NOMO-1 (cell line): Measurements from ENCODE around the gene MYO18A.
"Not testable (repeated sequence)": the region's sequence is repeated elsewhere in the genome, so short reads cannot be mapped to it uniquely, and the experiment has no call there.

Source experiments
- DNase-seq, 2 experiments: peaks; one replicate each; lab custom pipeline; 2025; ENCODE audit not compliant: unreplicated experiment in 2 of 2; lab: John Stamatoyannopoulos, UW

Gene MYO18A

DNA sequence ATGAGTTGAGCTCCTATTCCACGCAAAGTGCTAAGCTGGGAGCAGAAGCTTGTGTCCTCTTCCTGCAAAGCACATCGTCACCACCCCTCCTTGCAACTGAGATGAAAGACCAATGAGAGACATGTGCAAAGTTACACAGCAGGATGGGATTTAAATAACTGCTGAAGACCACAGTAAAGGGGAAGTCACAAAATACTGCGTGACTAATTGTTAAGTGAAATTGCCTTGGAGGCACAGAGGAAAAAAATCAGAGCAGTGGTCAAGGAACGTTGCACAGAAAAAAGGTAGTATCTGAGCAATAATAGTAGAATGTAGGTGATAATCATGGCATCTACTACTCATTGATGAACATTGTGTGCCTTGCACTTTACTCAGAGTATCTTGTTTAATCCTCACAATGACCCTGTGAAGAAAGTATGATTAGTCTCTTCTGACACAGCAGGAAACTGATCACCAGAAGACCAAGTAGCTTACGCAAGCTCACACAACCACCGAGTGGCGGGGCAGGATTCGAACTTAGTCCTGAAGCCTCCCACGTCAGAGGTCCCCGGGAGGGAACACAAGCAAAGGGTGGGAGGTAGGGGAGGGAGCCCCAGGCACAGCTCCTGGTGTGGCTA is 15.4 kb upstream of the MYO18A start:
- peak; percentile 90 to 99 for DNase-seq

DNA sequence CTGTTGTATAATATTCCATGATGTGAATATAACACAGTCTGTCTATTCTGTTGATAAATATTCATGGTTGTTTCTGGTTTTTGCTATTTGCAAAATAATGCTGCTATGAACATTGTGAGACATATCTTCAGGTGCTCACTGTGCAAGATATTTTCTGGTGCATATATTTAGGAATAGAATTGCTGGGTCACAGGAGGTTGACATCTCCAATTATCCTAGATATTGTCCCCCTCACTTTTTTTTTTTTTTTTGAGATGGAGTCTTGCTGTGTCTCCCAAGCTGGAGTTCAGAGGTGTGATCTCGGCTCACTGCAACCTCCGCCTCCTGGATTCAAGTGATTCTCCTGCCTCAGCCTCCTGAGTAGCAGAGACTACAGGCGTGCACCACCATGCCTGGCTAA is 14.5 kb upstream of the MYO18A start:
- DNase-seq = no peak

DNA sequence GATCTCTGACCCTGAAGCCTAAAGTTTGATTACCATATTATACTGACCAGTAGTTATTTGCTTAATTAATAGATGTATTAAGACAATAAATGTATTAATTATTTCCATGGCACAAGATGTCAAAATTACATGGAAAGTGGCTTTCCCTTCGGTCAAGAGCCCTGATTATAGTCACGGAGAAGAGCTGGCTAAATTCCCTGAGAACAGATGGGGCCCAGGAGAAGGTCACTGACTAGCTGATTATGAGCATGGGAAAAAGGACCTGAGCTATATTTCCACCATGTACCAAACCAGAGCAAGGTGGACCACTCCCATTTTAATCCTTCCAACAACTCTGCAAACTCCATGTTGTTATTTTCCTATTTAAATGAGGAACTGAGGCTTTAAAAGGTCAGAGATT is 12.9 kb upstream of the MYO18A start:
- no peak for DNase-seq

DNA sequence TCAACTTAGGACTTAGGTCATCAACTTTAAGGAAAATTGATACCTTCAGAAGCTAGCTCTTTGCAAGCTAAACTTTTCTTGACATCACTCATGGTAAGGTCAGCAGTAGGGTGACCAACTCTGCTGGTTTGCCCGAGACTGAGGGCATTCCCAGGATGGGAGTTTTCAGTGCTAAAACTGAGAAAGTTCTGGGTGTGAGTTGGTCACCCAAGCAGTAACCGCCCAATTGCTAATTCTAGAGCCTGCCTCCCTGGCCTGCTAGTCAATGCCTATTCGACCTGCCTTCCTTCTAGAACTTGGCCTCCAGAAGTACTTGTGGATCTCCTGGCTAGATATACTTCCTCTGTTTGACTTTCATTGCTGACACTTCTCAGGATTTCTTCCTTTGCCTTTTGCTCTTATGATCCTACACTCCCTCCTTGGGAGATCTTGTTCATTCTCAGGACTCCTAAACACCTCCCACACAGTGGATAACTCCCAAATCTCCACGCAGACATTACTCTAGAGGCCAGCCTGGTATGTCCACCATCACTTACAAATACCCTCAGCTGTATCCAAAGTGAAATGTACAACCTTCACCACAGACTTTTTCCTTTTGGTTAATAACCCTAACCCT is 10.5 kb upstream of the MYO18A start:
- DNase-seq = no peak

DNA sequence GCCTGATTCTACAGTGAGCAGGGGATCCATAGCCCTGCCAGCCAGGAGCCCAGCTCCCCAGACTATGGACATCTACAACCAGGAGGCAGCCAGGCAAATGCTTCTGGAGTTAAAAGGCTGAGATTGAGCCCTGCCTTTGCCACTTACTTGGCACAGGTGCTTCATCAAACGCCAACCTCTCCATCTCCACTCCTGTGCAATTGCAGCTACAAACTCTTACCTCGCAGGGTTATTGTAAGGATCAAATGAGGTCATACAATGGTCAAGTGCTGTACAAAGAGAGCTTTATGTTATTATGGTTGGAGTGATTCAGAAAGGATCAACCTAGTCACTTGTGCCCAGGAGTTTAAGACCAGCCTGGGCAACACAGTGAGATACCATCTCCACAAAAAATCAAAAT is 9.8 kb upstream of the MYO18A start:
- DNase-seq = no peak

DNA sequence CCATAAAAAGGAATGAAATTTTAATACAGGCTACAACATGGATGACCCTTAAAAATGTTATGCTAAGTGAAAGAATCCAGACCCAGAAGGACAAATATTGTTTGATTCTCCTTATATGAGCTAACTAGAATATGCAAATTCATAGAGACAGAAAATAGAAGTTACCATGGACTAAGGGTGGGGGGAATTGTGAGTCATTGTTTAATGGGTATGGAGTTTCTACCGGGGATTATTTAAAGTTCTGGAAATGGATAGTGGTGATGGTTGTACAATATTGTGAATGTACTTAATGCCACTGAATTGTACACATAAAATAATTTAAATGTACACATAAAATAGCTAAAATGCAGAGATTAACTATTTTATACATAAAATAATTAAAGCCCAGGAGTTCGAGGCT is 9.2 kb upstream of the MYO18A start:
- DNase-seq = no peak

DNA sequence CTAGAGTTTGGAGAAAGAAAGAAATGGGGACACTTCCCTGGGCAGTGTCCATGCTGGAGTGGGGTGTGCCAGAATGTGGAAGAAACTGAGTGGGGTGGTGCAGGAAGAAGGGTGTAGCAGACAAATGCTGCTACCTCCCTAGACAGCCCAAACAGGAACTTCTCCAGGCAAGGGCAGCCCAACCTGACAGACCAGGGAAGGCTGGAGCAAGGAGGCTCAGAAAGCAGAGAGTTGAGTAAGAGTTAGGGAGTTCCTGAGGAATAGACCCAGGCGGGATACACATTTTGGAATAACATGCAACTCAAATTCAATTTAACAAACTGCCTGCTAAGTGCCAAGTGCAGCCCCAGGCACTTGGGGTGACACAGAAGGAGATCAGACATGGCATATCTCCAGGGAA is 1.0 kb upstream of the MYO18A start:
- no peak for DNase-seq

DNA sequence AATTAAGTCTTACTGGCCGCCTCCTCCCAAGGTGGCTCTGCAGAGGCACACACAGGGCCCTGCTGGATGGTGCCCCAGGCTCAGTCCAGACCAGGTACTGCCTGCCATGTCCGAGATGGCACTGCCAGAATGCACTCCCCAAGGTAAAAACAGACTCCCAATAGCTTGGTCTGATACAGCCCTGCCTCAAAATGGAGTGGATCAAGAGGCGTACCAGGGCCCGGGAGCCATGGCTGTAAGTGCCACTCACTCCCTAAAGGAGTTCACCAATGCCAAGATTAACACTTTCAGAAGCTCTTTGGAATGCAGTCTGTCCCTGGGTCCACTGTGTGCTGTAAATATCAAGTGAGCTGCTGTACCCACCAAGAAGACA is 576 bp upstream of the MYO18A start:
- DNase-seq = no peak

DNA sequence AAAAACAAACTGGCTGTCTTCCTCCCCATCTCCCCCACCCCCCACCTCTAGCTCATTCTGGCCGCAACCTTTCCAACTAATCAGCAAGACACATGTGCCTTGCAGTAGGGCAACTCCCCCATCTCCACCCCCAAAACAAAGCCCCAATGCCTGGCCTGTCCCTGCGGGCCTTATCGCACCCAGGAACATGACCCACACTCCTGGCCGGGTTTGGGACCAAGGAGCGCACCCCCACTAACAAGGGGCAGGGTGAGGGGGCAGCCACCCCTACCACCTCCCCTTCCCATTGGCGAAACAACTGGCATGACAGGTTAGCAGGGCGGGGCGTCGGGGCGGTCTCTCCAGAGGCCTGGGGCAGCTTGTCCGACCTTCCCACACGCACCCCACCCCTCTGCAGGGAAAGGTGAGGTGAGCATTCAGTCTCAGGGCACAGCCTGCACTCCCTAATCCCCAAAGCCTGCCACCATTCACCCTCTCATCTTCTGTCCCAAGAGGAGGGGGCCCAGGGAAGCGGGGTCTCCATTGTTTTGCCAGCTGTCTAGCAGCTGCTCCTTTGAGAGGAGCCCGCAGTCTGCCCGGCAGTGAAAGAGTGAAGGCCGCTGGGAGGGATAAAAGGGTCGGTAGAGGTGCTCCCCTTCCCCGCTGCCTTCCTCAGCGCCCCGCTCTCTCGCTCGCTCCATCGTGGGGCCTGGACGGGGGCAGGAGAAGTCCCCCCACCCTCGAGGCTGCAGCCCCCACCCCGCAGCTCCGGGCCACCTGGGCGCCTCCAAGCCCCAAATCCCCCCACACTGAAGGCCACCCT is 765 bp downstream of the MYO18A start:
- no peak for DNase-seq

DNA sequence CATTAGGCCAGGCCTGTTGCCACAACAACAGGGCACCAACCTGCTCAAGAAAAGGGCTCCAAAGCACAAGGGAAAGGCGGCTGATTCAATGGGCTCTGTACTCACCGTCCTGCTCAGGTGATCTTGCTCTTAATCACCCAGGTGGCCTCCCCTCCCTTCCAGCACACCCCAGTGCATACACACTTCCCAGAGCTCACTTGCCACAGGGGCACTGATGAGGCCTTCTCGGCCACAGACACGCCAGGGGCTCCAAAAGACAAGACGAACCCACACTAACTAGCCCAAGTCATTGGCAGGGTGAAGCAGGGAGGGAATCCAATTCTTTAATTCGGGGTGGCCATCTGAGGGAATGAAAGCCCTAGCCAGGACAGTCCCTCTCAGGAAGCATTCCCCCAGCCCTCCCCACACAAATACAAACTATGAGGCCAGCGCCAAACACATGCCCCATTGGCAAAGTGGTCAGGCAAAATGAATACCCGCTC is 1.4 kb downstream of the MYO18A start:
- DNase-seq = no peak

DNA sequence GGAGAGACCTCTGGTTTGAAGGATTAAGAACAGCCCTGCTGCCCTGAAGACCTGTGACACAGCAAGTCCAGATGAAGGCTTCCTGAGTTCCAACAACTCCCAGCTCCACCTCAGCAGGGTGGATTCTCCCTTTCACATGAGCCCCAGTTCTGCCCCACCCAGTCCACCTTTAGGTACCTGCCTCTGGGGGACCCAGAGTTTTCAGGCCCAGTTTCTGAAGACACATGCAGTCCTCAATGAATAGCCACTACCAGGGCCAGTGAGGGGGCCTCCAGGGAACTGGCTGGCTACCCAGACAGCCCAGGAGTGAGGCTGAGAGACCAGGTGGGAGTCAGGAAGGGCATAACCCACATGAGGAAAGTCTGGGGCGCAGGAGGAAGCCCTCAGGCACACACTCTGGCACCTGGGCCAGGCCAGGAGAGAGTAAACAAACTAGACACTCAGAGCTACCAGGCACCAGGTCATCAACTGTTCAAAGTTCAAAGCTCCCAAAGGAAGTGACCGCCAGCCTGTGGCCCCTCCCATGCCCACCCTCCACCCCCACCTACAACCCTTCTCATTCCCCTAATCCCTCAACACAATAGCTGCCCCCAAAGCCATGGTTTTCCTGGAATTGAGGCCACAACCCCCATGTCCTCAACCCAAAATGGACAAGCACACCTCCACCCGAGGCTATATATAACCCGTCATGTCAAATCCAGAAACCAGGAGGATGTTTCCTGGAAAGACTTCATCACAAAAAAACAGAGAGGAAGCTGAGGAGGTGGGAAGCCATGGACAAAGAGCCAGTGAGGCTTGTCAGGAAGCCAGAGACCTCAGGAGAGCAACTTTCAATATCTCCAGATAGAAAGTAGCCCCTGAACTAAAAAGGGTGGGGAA is 2.1 kb downstream of the MYO18A start:
- no peak for DNase-seq

DNA sequence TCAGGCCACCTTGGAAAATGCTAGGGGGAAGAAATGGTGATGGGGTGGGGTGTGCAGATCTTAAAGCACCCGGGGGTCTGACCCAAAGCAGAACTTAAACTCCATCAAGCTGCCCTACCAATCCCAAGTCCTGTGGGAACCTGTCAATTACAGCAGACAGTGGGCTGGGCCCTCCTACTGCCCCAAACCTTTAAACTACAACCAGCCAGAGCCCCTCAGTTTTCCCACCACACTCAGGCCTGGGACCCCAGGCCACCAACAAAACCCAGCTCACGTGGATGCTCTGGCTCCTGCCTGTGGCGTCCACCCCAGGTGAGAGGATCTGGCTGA is 2.7 kb downstream of the MYO18A start:
- no peak for DNase-seq

DNA sequence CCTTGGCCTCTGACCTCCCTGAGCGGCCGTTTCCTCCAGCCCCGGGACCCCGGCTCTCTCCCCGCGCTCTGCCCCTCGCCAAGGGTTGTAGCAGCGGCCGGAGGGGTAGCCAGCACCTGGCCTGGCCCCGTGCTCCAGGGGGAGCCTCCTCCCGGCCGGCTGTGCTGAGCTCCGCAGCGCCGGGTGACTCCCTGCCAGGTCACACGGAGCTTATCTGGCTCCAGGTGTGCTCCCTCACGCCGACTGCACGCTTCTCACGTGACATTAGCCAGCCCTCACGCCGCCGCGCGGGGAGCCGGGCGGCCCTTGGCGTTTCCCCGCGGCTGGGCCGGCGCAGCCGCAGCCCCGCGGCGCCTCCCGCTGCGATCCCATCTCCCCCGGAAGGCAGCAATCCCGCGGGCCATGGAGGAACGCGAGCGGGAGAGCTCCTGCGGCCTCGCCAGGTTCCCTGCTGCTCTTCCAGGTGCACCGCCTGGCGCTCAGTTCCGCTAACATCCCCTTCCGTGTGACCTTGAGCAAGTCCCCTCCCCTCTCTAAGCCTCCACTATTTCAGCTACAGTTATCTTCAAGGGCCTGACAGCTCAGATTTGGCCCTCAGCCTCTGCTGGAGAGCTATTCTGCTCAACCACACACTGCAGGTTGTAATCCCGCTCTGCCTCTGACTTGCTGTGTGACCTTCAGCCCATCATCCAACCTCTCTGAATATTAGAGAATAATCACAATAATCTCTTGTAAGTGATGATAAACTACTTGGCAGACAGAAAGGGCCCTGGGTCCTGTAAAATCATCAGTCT is 3.4 kb downstream of the MYO18A start:
- DNase-seq = peak in 1 of 2 experiments; percentile 41

DNA sequence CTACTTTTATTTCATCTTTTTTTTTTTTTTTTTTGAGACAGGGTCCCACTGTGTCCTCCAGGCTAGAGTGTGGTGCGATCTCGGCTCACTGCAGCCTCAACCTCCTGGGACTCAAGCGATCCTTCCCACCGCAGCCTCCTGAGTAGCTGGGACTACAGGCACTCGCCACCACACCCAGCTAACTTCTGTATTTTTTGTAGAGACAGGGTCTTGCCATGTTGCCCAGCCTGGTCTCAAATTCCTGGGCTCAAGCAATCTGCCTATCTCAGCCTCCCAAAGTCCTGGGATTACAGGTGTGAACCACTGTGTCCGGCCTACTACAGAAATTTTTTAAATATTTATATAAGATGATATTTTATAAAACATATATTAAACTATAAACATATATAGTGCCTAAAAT is 4.8 kb downstream of the MYO18A start:
- no peak for DNase-seq

DNA sequence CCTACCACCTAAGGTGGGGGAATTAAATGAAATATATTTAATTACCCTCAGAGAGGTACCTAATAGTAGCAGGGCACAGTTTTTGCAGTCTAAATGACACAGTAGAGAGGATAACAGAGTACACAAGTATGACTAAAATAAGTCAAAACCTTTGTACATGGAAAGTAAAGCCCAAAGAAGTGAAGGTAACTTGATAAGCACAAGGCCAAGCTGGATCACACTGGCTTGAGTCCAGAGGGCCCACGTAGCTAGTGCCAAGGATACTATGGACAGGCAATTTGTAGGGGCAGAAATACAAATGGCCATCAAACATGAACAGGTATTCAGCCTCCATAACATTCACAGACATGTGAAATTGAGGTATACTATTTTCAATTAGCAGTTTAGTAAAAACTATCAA is 7.6 kb downstream of the MYO18A start:
- no peak for DNase-seq

DNA sequence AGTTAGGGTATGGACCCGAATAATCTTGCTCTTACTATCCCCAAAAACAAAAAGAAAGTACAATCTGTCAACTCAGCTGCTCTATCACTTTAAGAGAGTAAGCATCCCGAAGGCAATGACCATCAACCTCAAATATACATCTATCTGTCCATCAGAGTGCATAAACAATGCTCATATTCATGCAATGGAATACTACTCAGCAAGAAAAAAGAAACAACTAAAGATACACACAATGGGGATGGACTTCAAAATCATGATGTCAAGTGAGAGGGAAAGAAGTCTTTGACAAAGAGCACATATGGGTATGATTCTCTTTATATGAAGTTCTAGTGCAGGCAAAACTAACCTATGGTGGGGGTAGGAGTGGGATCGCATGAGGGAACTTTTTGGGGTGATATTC is 9.5 kb downstream of the MYO18A start:
- no peak for DNase-seq

DNA sequence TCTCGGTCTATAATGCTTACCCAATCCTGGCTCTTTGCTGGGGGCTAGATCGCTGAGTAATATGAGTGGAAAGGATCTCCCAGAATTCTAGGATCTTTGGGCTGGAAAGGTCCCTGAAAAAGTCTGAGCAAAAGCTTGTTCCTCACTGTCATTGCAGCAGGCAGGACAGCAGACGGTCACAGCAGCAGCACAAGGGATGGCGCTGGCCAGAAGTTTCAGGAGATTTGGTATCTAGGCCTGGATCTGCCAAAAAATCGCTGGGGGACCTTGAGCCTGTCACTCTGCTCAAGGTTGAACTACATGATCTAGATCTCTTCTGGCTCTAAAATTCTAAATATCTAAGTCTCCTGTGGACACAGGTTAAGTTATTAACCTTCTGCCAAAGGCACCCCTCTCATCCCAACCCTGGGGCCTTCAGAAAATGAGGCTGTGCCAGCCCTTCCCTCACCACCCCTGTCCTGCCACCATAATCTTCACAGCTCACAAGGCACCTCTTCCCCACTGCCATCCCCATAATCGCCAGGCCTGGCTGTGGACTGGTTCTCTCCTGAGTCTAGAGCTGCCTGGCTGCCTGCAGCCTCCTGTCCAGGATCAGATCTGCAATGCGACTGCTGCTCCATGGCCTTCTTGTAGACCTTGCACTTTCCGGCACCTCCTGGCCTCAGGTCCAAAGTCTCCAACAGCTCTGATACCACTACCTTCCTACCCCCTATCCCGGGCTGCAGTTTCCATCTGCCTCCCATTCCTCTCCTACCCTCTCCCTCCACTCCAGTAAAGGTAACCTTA is 10.2 kb downstream of the MYO18A start:
- no peak for DNase-seq

DNA sequence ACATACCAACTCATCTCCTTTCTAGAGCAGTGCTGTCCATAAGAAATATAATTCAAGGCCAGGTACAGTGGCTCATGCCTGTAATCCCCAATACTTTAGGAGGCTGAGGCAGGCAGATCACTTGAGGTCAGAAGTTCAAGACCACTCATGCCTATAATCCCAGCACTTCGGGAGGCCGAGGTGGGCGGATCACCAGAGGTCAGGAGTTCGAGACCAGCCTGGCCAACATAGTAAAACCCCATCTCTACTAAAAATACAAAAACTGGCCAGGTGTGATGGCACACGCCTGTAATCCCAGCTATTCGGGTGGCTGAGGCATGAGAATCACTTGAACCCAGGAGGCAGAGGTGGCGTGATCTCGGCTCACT is 11.5 kb downstream of the MYO18A start:
- not testable (repeated sequence) for DNase-seq

DNA sequence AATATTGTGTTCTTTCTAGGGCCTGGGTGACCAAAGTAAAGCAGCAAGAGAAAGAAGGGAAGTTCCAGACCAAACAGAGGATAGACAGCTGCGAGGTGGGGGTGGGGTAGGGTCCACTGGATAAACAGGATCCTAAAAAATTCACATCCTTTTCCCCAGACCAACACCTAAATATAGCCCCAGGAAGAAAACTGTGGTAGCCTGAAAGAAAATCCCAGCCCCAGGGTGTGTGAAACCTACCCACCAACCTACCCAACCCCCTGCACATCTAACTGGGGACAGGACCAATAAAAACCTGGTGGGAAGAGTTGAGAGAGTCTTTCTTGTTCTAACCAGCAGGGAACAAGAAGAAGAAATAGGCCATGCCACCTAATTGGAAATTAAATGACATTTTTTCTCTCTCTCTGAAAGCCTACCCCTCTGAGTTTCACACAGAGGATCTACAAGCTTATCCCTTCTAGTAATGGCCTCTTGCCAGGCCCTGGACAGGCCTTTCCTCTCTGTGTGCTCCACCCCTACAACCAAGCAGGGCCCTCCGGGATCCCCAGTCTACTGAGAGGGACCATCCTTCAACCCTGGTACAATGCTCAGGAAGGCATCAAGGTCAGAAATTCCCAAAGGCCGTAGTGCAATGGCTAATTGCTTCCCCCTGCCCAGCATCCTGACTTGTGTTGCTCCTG is 12.0 kb downstream of the MYO18A start:
- DNase-seq = no peak
